OCI-LY1 (cell line): ENCODE measurements around the gene CFAP99.

ENCODE experiments used
- H2AFZ ChIP-seq: fragments of 200-600 bp; sonication (generic), shearing (Covaris generic); 2 replicates; pipeline ENCODE4 v1.6.0; 2014; ENCODE audit warnings: antibody characterized with exemption, mild to moderate bottlenecking, low read length
- H3F3A ChIP-seq: fragments of 200-600 bp; sonication (generic), shearing (Covaris generic); 2 replicates; pipeline ENCODE4 v1.6.0; 2014; ENCODE audit warnings: mild to moderate bottlenecking, antibody characterized with exemption, low read length, moderate library complexity; ENCODE audit not compliant: insufficient read depth
- H3K27ac ChIP-seq: fragments of 200-600 bp; sonication (generic); 2 replicates; pipeline ENCODE4 v1.5.1; 2014; ENCODE audit warnings: low read length, mixed run types, mild to moderate bottlenecking, low read depth; ENCODE audit not compliant: poor library complexity, severe bottlenecking
- H3K27me3 ChIP-seq: fragments of 200-600 bp; sonication (generic); 2 replicates; pipeline ENCODE4 v1.6.0; 2014; ENCODE audit warnings: antibody characterized with exemption, mild to moderate bottlenecking, low read length, moderate library complexity; ENCODE audit not compliant: insufficient read depth
- H3K36me3 ChIP-seq: fragments of 200-600 bp; sonication (generic); 2 replicates; pipeline ENCODE4 v1.6.1; 2014; ENCODE audit warnings: mild to moderate bottlenecking, antibody characterized with exemption, low read length, moderate library complexity, mixed read lengths; ENCODE audit not compliant: insufficient read depth
- H3K4me1 ChIP-seq: fragments of 200-600 bp; sonication (generic); 2 replicates; pipeline ENCODE4 v1.5.1; 2014; ENCODE audit warnings: mild to moderate bottlenecking, low read length, moderate library complexity; ENCODE audit not compliant: insufficient read depth, severe bottlenecking
- H3K4me2 ChIP-seq: fragments of 200-600 bp; sonication (generic), shearing (Covaris generic); 2 replicates; pipeline ENCODE4 v1.6.1; 2014; ENCODE audit warnings: low read length
- H3K4me3 ChIP-seq: fragments of 200-600 bp; sonication (generic); 2 replicates; pipeline ENCODE4 v1.5.1; 2014; ENCODE audit warnings: low read length, low read depth, mild to moderate bottlenecking, mixed read lengths; ENCODE audit not compliant: poor library complexity, severe bottlenecking
- H3K79me2 ChIP-seq: fragments of 200-600 bp; shearing (Covaris generic); 2 replicates; pipeline ENCODE4 v1.6.1; 2016; ENCODE audit warnings: mixed run types, low read length, mixed read lengths; ENCODE audit not compliant: insufficient read depth
- H3K9ac ChIP-seq: fragments of 200-600 bp; sonication (generic), shearing (Covaris generic); 2 replicates; pipeline ENCODE4 v1.6.1; 2014; ENCODE audit warnings: mild to moderate bottlenecking, low read length, mixed read lengths
- H3K9me2 ChIP-seq: fragments of 200-600 bp; sonication (generic), shearing (Covaris generic); 2 replicates; pipeline ENCODE4 v1.6.1; 2014; ENCODE audit warnings: low read depth, mild to moderate bottlenecking, low read length, mixed read lengths
- H3K9me3 ChIP-seq: fragments of 200-600 bp; shearing (Covaris generic); 2 replicates; pipeline ENCODE4 v1.6.1; 2014; ENCODE audit warnings: low read length, mixed read lengths
- H4K20me1 ChIP-seq: fragments of 200-600 bp; sonication (generic), shearing (Covaris generic); 2 replicates; pipeline ENCODE4 v1.6.0; 2016; ENCODE audit warnings: mild to moderate bottlenecking, low read length; ENCODE audit not compliant: insufficient read depth
- EZH2 ChIP-seq: fragments of 200-600 bp; sonication (generic), shearing (Covaris generic); IDR thresholded peaks from 2 replicates; pipeline ENCODE4 v1.8.0; 2017; ENCODE audit warnings: borderline replicate concordance, mixed run types, mild to moderate bottlenecking, antibody characterized with exemption, low read length, moderate library complexity, mixed read lengths
- TF ChIP-seq, protein P1 (sequence below): fragments of 200-600 bp; sonication (generic), shearing (Covaris generic); IDR thresholded peaks from 2 replicates; pipeline ENCODE4 v1.5.1; 2017; ENCODE audit warnings: mild to moderate bottlenecking, antibody characterized with exemption, low read length, moderate library complexity, mixed read lengths

CFAP99 gene

GRCh38 chr4:2383760-2384159 is 35.0 kb upstream of the CFAP99 start:
- Histone ChIP-seq H3K9me3 (no peaks in the 10 kb centered on the region), H2AFZ (no peak overlapping the region), H3K36me3 (no peaks in the 10 kb centered on the region), H3K4me2 (no peak overlapping the region), H3K27me3 (no peaks in the 10 kb centered on the region), H3K27ac (no peak overlapping the region), H3K9ac (no peak overlapping the region), H3K4me3 (no peak overlapping the region), H3K4me1 (no peaks in the 10 kb centered on the region), H3K79me2 (no peaks in the 10 kb centered on the region), H3F3A (no peaks in the 10 kb centered on the region), H3K9me2 (no peaks in the 10 kb centered on the region), H4K20me1 (no peaks in the 10 kb centered on the region)
- TF ChIP-seq, protein P1, sequence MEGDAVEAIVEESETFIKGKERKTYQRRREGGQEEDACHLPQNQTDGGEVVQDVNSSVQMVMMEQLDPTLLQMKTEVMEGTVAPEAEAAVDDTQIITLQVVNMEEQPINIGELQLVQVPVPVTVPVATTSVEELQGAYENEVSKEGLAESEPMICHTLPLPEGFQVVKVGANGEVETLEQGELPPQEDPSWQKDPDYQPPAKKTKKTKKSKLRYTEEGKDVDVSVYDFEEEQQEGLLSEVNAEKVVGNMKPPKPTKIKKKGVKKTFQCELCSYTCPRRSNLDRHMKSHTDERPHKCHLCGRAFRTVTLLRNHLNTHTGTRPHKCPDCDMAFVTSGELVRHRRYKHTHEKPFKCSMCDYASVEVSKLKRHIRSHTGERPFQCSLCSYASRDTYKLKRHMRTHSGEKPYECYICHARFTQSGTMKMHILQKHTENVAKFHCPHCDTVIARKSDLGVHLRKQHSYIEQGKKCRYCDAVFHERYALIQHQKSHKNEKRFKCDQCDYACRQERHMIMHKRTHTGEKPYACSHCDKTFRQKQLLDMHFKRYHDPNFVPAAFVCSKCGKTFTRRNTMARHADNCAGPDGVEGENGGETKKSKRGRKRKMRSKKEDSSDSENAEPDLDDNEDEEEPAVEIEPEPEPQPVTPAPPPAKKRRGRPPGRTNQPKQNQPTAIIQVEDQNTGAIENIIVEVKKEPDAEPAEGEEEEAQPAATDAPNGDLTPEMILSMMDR: no peak
- no peak for TF ChIP-seq EZH2

DNA sequence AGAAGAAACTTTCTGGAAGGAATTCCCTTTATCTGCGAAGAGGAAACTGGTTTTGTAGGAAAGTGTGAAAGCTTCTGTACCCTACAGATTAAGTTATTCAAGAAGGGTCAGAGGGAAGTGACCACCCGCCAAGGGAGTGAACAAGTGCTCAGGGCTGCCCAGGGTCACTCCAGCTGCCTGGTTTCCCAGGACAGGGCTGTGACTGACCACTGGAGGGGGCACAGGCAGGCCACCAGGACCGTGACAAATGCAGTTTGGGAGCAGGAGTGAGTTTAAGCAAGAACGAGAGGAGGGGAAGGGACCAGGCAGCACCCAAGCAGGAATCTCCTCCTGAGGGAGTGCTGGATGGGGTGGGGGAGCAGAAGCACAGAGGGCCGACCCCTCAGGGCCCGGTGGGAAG is 34.5 kb upstream of the CFAP99 start:
- no peak overlapping the region for H3K4me3 ChIP-seq

DNA sequence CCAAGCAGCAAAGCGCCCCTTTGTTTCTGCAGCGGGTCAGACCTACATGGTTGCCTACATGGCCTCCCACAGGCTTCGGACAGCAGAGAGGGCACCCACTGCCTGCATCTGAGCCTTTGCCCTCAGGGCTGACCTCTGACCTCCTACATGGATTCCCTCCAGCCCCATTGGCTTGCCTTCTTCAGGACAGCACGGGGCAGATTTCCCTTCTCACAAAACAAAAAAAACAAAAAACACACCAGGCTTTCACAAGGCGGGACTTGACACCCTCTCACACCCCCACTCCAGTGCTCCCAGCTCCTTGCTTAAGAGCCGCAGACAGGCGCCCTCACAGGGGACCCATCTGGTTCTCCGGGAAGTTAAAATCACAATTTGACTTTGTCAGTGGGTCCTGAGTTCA is 33.2 kb upstream of the CFAP99 start:
- no peak overlapping the region for H3K4me3 ChIP-seq
- TF ChIP-seq, protein P1: no peak
- no peak for TF ChIP-seq EZH2
- H2AFZ ChIP-seq: no peak overlapping the region
- no peak overlapping the region for H3K4me2 ChIP-seq
- no peak overlapping the region for H3K9ac ChIP-seq
- no peaks in the 10 kb centered on the region for H3K9me2 ChIP-seq
- no peaks in the 10 kb centered on the region for H3K4me1 ChIP-seq
- H3K9me3 ChIP-seq: no peaks in the 10 kb centered on the region
- H4K20me1 ChIP-seq: no peaks in the 10 kb centered on the region
- no peaks in the 10 kb centered on the region for H3K79me2 ChIP-seq
- H3K36me3 ChIP-seq: no peaks in the 10 kb centered on the region
- H3K27me3 ChIP-seq: no peaks in the 10 kb centered on the region
- H3K27ac ChIP-seq: no peak overlapping the region
- H3F3A ChIP-seq: no peaks in the 10 kb centered on the region

More for the DNA sequence above, 34.5 kb upstream of the CFAP99 start:
- Histone ChIP-seq H3K9ac (no peak overlapping the region), H3K9me2 (no peaks in the 10 kb centered on the region), H3K9me3 (no peaks in the 10 kb centered on the region), H3K4me2 (no peak overlapping the region), H3K4me1 (no peaks in the 10 kb centered on the region), H3F3A (no peaks in the 10 kb centered on the region), H3K79me2 (no peaks in the 10 kb centered on the region), H2AFZ (no peak overlapping the region), H3K27ac (no peak overlapping the region), H4K20me1 (no peaks in the 10 kb centered on the region), H3K27me3 (no peaks in the 10 kb centered on the region), H3K36me3 (no peaks in the 10 kb centered on the region)
- TF ChIP-seq EZH2: no peak
- TF ChIP-seq, protein P1: no peak
